Chondrocyte (in vitro differentiated cells): ENCODE data around the gene OR10H2. TPM values are rescaled to one million over a fixed set of nuclear protein-coding genes. Genes with fewer than 3 reads are reported as not detected.

Experiments
- DNase-seq: peaks from one replicate; pipeline ENCODE4 v3.0.0; 2021; ENCODE audit warnings: mixed read lengths, low spot score
- H3K27ac Mint-ChIP-seq: one replicate; pipeline ENCODE4 v1.8.0; 2021; ENCODE audit warnings: mild to moderate bottlenecking, moderate library complexity, mixed read lengths; ENCODE audit not compliant: unreplicated experiment
- H3K27me3 Mint-ChIP-seq: 2 replicates; pipeline ENCODE4 v1.8.0; 2021; ENCODE audit warnings: low read depth, mixed read lengths
- H3K36me3 Mint-ChIP-seq: 2 replicates; pipeline ENCODE4 v1.8.0; 2021; ENCODE audit warnings: low read depth, mixed read lengths
- H3K4me1 Mint-ChIP-seq: 2 replicates; pipeline ENCODE4 v1.8.0; 2021; ENCODE audit warnings: low read depth, mild to moderate bottlenecking, mixed read lengths
- H3K4me3 Mint-ChIP-seq: one replicate; pipeline ENCODE4 v1.8.0; 2021; ENCODE audit warnings: mild to moderate bottlenecking, moderate library complexity, mixed read lengths; ENCODE audit not compliant: unreplicated experiment
- H3K9me3 Mint-ChIP-seq: 2 replicates; pipeline ENCODE4 v1.8.0; 2021; ENCODE audit warnings: low read depth, mixed read lengths
- CTCF ChIP-seq: fragments of 200-600 bp; sonication (generic); IDR thresholded peaks from 2 replicates; pipeline ENCODE4 v1.5.0; 2021; ENCODE audit warnings: antibody characterized with exemption, mild to moderate bottlenecking, moderate library complexity
- total RNA-seq: library from RNA; stranded (reverse); gene quantifications from 3 replicates; pipeline ENCODE4 v1.2.1, GENCODE V29; 2021

Gene OR10H2
- total RNA-seq, 1 donor from 2014 or later: not detected

GRCh38 chr19:15715642-15716041, 12.2 kb upstream of the OR10H2 start:
- Mint-ChIP-seq H3K27me3 (no peaks in the 10 kb centered on the region), H3K4me1 (no peaks in the 10 kb centered on the region), H3K36me3 (no peaks in the 10 kb centered on the region), H3K27ac (no peak overlapping the region), H3K4me3 (no peak overlapping the region), H3K9me3 (peaks cover 47% of the 10 kb centered on the region)
- no peak for DNase-seq
- no peak for TF ChIP-seq CTCF

- Mint-ChIP-seq H3K9me3 (peaks cover 50% of the 10 kb centered on the region), H3K27me3 (no peaks in the 10 kb centered on the region), H3K4me1 (no peaks in the 10 kb centered on the region), H3K4me3 (no peak overlapping the region), H3K36me3 (no peaks in the 10 kb centered on the region), H3K27ac (no peak overlapping the region)
- no peak for DNase-seq
- TF ChIP-seq CTCF: no peak
These were observed 10.0 kb upstream of the OR10H2 start for GRCh38 chr19:15717809-15718208.

GRCh38 chr19:15721268-15721667, 6.6 kb upstream of the OR10H2 start:
- DNase-seq: no peak
- Mint-ChIP-seq H3K9me3 (peaks cover 40% of the 10 kb centered on the region), H3K36me3 (no peaks in the 10 kb centered on the region), H3K27me3 (no peaks in the 10 kb centered on the region), H3K4me3 (no peak overlapping the region), H3K4me1 (no peaks in the 10 kb centered on the region), H3K27ac (no peak overlapping the region)
- TF ChIP-seq CTCF: no peak

- TF ChIP-seq CTCF: no peak
- Mint-ChIP-seq H3K9me3 (peaks cover 35% of the 10 kb centered on the region), H3K27ac (no peak overlapping the region), H3K36me3 (no peaks in the 10 kb centered on the region), H3K27me3 (no peaks in the 10 kb centered on the region), H3K4me3 (no peak overlapping the region), H3K4me1 (no peaks in the 10 kb centered on the region)
- no peak for DNase-seq
These were observed 4.9 kb upstream of the OR10H2 start for GRCh38 chr19:15722956-15723355.

GRCh38 chr19:15730538-15730937, 2.7 kb downstream of the OR10H2 start:
- TF ChIP-seq CTCF: no peak
- DNase-seq: no peak
- H3K36me3 Mint-ChIP-seq: no peaks in the 10 kb centered on the region
- H3K27ac Mint-ChIP-seq: no peak overlapping the region
- H3K9me3 Mint-ChIP-seq: peaks cover 17% of the 10 kb centered on the region
- no peaks in the 10 kb centered on the region for H3K4me1 Mint-ChIP-seq
- H3K27me3 Mint-ChIP-seq: peaks cover 2% of the 10 kb centered on the region
- H3K4me3 Mint-ChIP-seq: no peak overlapping the region
